Nephron progenitor cell (in vitro differentiated cells): ENCODE data around the gene FASN.

Experiments
- DNase-seq: peaks from one replicate; pipeline ENCODE4 v3.0.0; 2021
- H3K27ac Mint-ChIP-seq: 2 replicates; pipeline ENCODE4 v1.8.0; 2021; ENCODE audit warnings: mild to moderate bottlenecking, moderate library complexity, mixed read lengths
- H3K27me3 Mint-ChIP-seq: 2 replicates; pipeline ENCODE4 v1.8.0; 2021; ENCODE audit warnings: mild to moderate bottlenecking, low read depth, mixed read lengths; ENCODE audit not compliant: poor library complexity
- H3K36me3 Mint-ChIP-seq: 2 replicates; pipeline ENCODE4 v1.8.0; 2021; ENCODE audit warnings: low read depth, mixed read lengths
- H3K4me1 Mint-ChIP-seq: 2 replicates; pipeline ENCODE4 v1.8.0; 2021; ENCODE audit warnings: mixed read lengths
- H3K4me3 Mint-ChIP-seq: 2 replicates; pipeline ENCODE4 v1.8.0; 2021; ENCODE audit warnings: mild to moderate bottlenecking, moderate library complexity, mixed read lengths
- H3K9me3 Mint-ChIP-seq: 2 replicates; pipeline ENCODE4 v1.8.0; 2021; ENCODE audit warnings: mild to moderate bottlenecking, moderate library complexity, mixed read lengths
- TF ChIP-seq, protein P1 (sequence below): fragments of 200-600 bp; sonication (generic); IDR thresholded peaks from 2 replicates; pipeline ENCODE4 v1.5.0; 2021; ENCODE audit warnings: antibody characterized with exemption

The FASN gene

DNA sequence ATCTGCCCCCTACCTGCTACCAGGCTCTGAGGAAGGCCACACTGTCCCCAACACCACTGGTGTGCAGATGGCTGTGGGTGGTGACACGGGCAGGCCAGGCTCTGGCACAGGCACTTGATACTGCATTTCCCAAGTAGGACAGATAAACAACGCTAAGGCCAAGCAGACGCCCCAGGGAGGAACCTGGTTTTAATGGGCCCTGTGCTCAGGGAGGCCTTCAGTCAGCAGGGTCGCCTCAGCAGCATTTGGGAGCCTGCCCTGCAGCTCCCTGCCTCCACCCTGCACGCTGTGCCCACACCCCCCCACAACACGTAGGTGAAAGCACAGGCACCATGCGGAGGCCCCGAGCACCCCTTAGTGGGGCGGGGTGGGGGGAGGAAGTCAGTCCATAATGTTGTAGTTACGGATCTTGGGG, 3.3 kb upstream of the FASN start:
- H3K27ac Mint-ChIP-seq = no peak overlapping the region
- TF ChIP-seq, protein P1, sequence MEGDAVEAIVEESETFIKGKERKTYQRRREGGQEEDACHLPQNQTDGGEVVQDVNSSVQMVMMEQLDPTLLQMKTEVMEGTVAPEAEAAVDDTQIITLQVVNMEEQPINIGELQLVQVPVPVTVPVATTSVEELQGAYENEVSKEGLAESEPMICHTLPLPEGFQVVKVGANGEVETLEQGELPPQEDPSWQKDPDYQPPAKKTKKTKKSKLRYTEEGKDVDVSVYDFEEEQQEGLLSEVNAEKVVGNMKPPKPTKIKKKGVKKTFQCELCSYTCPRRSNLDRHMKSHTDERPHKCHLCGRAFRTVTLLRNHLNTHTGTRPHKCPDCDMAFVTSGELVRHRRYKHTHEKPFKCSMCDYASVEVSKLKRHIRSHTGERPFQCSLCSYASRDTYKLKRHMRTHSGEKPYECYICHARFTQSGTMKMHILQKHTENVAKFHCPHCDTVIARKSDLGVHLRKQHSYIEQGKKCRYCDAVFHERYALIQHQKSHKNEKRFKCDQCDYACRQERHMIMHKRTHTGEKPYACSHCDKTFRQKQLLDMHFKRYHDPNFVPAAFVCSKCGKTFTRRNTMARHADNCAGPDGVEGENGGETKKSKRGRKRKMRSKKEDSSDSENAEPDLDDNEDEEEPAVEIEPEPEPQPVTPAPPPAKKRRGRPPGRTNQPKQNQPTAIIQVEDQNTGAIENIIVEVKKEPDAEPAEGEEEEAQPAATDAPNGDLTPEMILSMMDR = no peak
- H3K9me3 Mint-ChIP-seq = no peaks in the 10 kb centered on the region
- H3K4me3 Mint-ChIP-seq = peak overlapping the region; percentile 8
- no peaks in the 10 kb centered on the region for H3K36me3 Mint-ChIP-seq
- peaks cover 63% of the 10 kb centered on the region for H3K4me1 Mint-ChIP-seq
- no peaks in the 10 kb centered on the region for H3K27me3 Mint-ChIP-seq
- DNase-seq = no peak

DNA sequence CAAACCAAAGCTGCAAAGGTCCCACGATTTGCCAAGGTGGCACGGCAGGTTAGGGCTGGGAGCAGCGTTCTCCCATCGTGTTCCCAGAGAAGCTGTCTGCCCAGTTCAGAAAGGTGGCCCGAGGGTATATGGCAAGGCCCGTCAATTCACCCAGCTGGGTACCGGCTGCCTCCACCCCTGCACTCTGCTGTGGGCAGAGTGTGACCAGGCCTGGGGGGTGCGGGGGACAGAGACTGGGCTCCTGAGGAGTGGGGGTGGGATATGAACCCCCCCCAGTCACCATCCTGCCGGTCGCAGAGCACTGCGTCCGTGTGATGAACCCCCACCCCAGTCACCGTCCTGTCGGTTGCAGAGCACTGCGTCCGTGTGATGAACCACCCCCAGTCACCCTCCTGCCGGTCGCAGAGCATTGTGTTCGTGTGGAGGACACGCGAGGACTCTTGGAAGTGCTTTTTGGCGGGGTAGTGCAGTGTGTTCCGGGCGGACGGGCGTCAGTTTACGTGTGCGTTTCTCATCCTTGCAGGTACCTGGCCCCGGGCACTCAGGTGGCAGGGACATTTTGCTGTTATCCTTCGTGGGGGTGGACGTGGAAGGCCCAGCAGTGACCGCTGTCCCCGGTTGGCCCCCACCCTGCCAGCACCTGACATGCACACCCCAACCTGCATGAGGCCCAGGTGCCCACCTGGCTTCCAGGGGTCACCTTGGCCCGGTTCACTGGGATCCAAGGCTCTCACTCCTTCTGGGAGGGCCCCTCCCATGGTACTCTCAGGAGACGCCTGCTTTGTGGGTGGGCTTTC, 2.7 kb upstream of the FASN start:
- H3K36me3 Mint-ChIP-seq = no peaks in the 10 kb centered on the region
- H3K27ac Mint-ChIP-seq = no peak overlapping the region
- no peaks in the 10 kb centered on the region for H3K27me3 Mint-ChIP-seq
- H3K4me1 Mint-ChIP-seq = peaks cover 63% of the 10 kb centered on the region
- H3K4me3 Mint-ChIP-seq = peak overlapping the region; percentile 77
- TF ChIP-seq, protein P1 = no peak
- H3K9me3 Mint-ChIP-seq = no peaks in the 10 kb centered on the region
- no peak for DNase-seq

DNA sequence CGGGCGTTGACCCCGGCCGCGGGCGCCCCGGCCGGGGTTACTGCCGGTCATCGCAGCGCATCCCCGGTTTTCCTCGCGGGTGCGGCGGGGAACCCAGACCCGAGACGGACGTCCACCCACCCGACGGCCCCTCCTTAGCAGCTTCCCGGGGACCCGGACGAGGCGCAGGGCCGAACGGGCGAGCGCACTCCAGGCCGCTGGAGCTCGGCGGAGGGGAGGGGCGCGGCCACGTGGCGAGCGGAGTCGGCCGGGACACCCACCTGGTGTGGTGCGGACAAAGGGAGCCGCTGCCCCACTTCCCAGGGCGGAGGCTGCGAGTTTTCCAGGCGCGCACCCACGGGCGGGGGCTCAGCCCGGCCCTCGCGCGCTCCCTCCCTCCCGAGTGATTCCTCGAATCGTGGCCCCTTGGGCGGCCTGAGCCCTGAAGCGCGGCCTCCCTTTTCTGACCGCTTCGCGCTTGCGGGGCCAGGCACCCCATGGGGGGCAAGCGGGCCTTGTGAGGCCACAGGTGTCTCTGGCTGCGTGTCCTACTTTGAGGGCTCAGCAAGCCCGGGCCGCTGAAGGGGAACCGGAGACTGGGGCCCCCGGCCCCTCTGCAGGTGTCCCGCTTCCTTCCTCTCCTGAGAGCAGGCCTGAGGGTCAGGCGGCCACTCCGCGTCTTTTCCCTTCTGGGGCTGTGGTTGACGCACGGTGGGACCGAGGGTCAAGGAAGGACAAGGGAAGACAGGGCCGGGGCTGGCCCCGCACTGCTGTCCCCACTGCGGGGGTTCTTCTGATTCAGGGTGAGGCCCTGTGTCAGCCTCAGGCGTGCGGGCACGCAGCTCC, 1.1 kb upstream of the FASN start:
- Mint-ChIP-seq H3K4me3 (peak overlapping the region; percentile 77), H3K9me3 (no peaks in the 10 kb centered on the region), H3K27ac (no peak overlapping the region), H3K4me1 (peaks cover 54% of the 10 kb centered on the region), H3K36me3 (no peaks in the 10 kb centered on the region), H3K27me3 (no peaks in the 10 kb centered on the region)
- TF ChIP-seq, protein P1 = no peak
- DNase-seq = no peak

DNA sequence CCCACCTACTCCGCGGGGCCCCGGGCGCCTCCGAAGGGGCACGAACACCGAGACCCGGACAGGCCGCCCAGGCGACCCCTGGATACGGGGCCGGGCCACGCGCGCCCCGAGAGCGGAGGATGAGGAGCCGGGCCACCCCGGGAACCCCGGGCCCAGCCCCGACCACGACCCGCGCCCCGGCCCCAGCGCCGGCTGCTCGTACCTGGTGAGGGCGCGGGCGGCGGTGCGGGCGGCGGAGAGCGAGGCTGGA, 192 bp downstream of the FASN start:
- Mint-ChIP-seq H3K4me1 (peaks cover 41% of the 10 kb centered on the region), H3K27me3 (no peaks in the 10 kb centered on the region), H3K27ac (no peak overlapping the region), H3K4me3 (peak overlapping the region; percentile 49), H3K9me3 (no peaks in the 10 kb centered on the region), H3K36me3 (no peaks in the 10 kb centered on the region)
- TF ChIP-seq, protein P1 = no peak
- no peak for DNase-seq

DNA sequence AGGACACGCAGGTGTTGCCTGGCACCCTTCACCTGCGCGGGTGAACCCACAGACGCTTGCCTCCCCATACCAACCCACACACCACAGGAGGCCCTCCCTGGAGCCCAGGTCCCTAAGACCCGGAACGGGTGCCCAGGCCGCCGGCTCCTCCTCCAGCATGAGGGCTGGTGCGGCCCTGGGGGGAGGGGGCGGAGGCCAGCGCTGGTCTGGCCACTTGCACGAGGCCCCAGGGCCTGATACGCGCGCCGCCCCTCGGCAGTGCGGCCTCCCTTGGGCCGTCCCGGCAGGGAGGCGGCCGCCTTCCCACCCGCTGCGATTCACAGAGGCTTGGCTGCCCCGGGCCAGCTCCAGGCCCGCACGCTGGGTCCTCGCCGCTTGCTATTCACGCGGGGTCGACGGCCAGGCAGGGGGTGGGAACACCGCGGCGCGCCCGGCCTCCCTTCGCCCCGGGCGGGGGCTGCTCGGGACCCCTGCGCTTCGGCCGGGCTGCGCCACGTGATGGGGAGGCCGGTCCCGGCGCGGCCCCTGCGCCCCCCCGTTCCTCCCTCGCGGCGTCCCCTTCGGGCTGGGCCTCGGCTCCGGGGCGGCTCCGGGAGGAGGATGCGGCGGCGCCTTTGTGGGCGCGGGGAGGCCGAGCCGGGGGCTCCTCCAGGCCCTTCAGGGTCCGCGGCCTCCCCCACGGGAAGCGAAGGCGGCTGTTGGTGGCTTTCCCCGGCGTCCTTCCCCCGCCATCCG, 685 bp downstream of the FASN start:
- Mint-ChIP-seq H3K4me1 (peaks cover 39% of the 10 kb centered on the region), H3K4me3 (peak overlapping the region; percentile 77), H3K9me3 (no peaks in the 10 kb centered on the region), H3K27ac (no peak overlapping the region), H3K36me3 (no peaks in the 10 kb centered on the region), H3K27me3 (no peaks in the 10 kb centered on the region)
- TF ChIP-seq, protein P1 = no peak
- peak; percentile 69 for DNase-seq
